HG03103 (cell line): Measurements from ENCODE around the gene SPDYE17.
"Not testable (repeated sequence)": the region's sequence is repeated elsewhere in the genome, so short reads cannot be mapped to it uniquely, and the experiment has no call there.

ENCODE experiments used
- ATAC-seq: cut with Tn5 transposase; IDR thresholded peaks from one replicate; pipeline ENCODE4 v1.9.1; 2021; ENCODE audit warnings: low read depth; ENCODE audit not compliant: unreplicated experiment

The SPDYE17 gene

GRCh38 chr7:76974793-76975579 lies 57.2 kb downstream of the SPDYE17 start:
- ATAC-seq, result not testable (repeated sequence)

- ATAC-seq, result not testable (repeated sequence)
Observed at GRCh38 chr7:76974336-76974735, 57.8 kb downstream of the SPDYE17 start.

GRCh38 chr7:76972391-76972790 lies 59.8 kb downstream of the SPDYE17 start:
- ATAC-seq, result not testable (repeated sequence)
